Measurements from ENCODE around the gene SYT5.
"Not testable (repeated sequence)": the region's sequence is repeated elsewhere in the genome, so short reads cannot be mapped to it uniquely, and the experiment has no call there.

The SYT5 gene

GRCh38 chr19:55166530-55167268 lies 13.4 kb downstream of the SYT5 start, which contains the start of gene DNAAF3:
TSS of gene DNAAF3 (minus strand) at chr19:55166613. CDS start at chr19:55166413, 200 bp downstream.
- DNase-seq = peak; percentile 93

- peak; percentile 77 for DNase-seq
These were observed 14.0 kb downstream of the SYT5 start for GRCh38 chr19:55165952-55166529.

- no peak for DNase-seq
These were observed 18.3 kb downstream of the SYT5 start for GRCh38 chr19:55161571-55162322.

- DNase-seq = no peak
These were observed 19.1 kb downstream of the SYT5 start for GRCh38 chr19:55160986-55161365.

- DNase-seq = peak; percentile 96
These were observed 19.7 kb downstream of the SYT5 start for GRCh38 chr19:55160128-55160985.

GRCh38 chr19:55158848-55159749 lies 21.0 kb downstream of the SYT5 start:
- no peak for DNase-seq

- no peak for DNase-seq
These were observed 21.7 kb downstream of the SYT5 start for GRCh38 chr19:55158423-55158822.

- DNase-seq = no peak
These were observed 22.8 kb downstream of the SYT5 start, which contains the start of gene TNNI3 for GRCh38 chr19:55157064-55157908. TSS of gene TNNI3 (minus strand) at chr19:55157732. CDS start at chr19:55157589, 143 bp downstream.

GRCh38 chr19:55156202-55157063 lies 23.7 kb downstream of the SYT5 start:
- peak; percentile 72 for DNase-seq

GRCh38 chr19:55155784-55156183 lies 24.3 kb downstream of the SYT5 start:
- DNase-seq = not testable (repeated sequence)

GRCh38 chr19:55153652-55154264 lies 26.3 kb downstream of the SYT5 start:
- DNase-seq = no peak

- DNase-seq = no peak
These were observed 28.1 kb downstream of the SYT5 start for GRCh38 chr19:55152017-55152416.

- DNase-seq = no peak
These were observed 30.7 kb downstream of the SYT5 start, which contains the start of gene TNNT1 for GRCh38 chr19:55149078-55150003. TSS of gene TNNT1 (minus strand) at chr19:55149206. CDS start at chr19:55147157, 2,049 bp downstream.

- DNase-seq = no peak
These were observed 32.4 kb downstream of the SYT5 start for GRCh38 chr19:55147545-55148251.

- DNase-seq = no peak
These were observed 33.3 kb downstream of the SYT5 start for GRCh38 chr19:55146705-55147273.

GRCh38 chr19:55146078-55146704 lies 33.9 kb downstream of the SYT5 start:
- peak; percentile 50 for DNase-seq
